OCI-LY7 (cell line): ENCODE measurements around the gene DNAH6.

ENCODE experiments used
- CTCF ChIP-seq: fragments of 200-600 bp; sonication (generic); conservative IDR thresholded peaks from 2 replicates; pipeline ENCODE4 v1.5.1; 2014; ENCODE audit warnings: mild to moderate bottlenecking, antibody characterized with exemption, low read length, moderate library complexity, mixed read lengths
- EZH2phosphoT487 ChIP-seq: fragments of 200-600 bp; sonication (generic); IDR thresholded peaks from 2 replicates; pipeline ENCODE4 v1.6.1; 2018; ENCODE audit warnings: low read depth, borderline replicate concordance, mild to moderate bottlenecking, mixed run types, antibody characterized with exemption, low read length, moderate library complexity, mixed read lengths

GRCh38 chr2:84546551-84546950 lies 30.3 kb downstream of the DNAH6 start:
- TF ChIP-seq CTCF: no peak
- no peak for TF ChIP-seq EZH2phosphoT487
